ENCODE measurements around the gene ASTL. TPM values are rescaled to one million over a fixed set of nuclear protein-coding genes. Genes with fewer than 3 reads are reported as not detected.

Gene ASTL
- total and polyA plus RNA-seq, 4 donors: not detected

- TF ChIP-seq FOXA2 (IDR thresholded peaks at IDR 0.05): no peak
- no peak for TF ChIP-seq ATF3 (IDR thresholded peaks at IDR 0.05)
Measured at GRCh38 chr2:96114903-96115581, 23.3 kb downstream of the ASTL start (continued).

GRCh38 chr2:96114546-96114902 is 23.8 kb downstream of the ASTL start:
- H3K36me3 ChIP-seq (ENCODE audit: control insufficient read depth in 4 of 4, insufficient read depth in 3 of 4, low read depth in 1 of 4, low read length in 3 of 4): no peaks in the 10 kb centered on the region
- no peak overlapping the region for H3K9ac ChIP-seq (ENCODE audit: low read depth in 1 of 2, low read length in 2 of 2)
- H3K4me3 ChIP-seq (ENCODE audit: low read depth in 1 of 3, low read length in 3 of 3): peak overlapping the region in 1 of 3 donors; percentile 18
- H3K4me1 ChIP-seq (ENCODE audit: control insufficient read depth in 4 of 4, insufficient read depth in 4 of 4, low read length in 3 of 4): peaks cover 0 to 6% (median 3%) of the 10 kb centered on the region in 4 donors
- 89% methylated on average over 13 of the region's 13 CpGs for WGBS
- H3K9me3 ChIP-seq (ENCODE audit: control insufficient read depth in 4 of 4, low read length in 3 of 4): no peaks in the 10 kb centered on the region
- TF ChIP-seq TAF1 (conservative IDR thresholded peaks at IDR 0.05): no peak
- TF ChIP-seq RAD21 (IDR thresholded peaks at IDR 0.05): no peak
- TF ChIP-seq MAX (IDR thresholded peaks at IDR 0.05): no peak
- no peak for TF ChIP-seq FOXA2 (IDR thresholded peaks at IDR 0.05)
- TF ChIP-seq YY1 (IDR thresholded peaks at IDR 0.05): no peak
- no peak for TF ChIP-seq HNF4G (IDR thresholded peaks at IDR 0.05)
- no peak for TF ChIP-seq RXRA (IDR thresholded peaks at IDR 0.05)
- TF ChIP-seq HNF4A (conservative IDR thresholded peaks at IDR 0.05): no peak
- no peak for TF ChIP-seq NR2F2 (IDR thresholded peaks at IDR 0.05)
- no peak for TF ChIP-seq GABPA (IDR thresholded peaks at IDR 0.05 in 1 of 2, conservative IDR thresholded peaks at IDR 0.05 in 1 of 2)
- no peak for TF ChIP-seq FOXA1 (IDR thresholded peaks at IDR 0.05)
- no peak for TF ChIP-seq ZBTB33 (IDR thresholded peaks at IDR 0.05)
- no peak for TF ChIP-seq EGR1 (IDR thresholded peaks at IDR 0.05; ENCODE audit: low read depth in 2 of 2)
- no peak for TF ChIP-seq JUND (IDR thresholded peaks at IDR 0.05)
- TF ChIP-seq ATF3 (IDR thresholded peaks at IDR 0.05): no peak
- TF ChIP-seq REST (IDR thresholded peaks at IDR 0.05): no peak
- TF ChIP-seq CTCF (IDR thresholded peaks at IDR 0.05; ENCODE audit: low read depth, low read length, missing input control): no peak
- TF ChIP-seq SP1 (IDR thresholded peaks at IDR 0.05): no peak
- DNase-seq (ENCODE audit: low spot score): no peak
- peak overlapping the region in 1 of 2 donors; percentile 46 for H3K27ac ChIP-seq (ENCODE audit: low read depth in 1 of 2, low read length in 2 of 2)
- H3K27me3 ChIP-seq (ENCODE audit: control insufficient read depth in 4 of 4, insufficient read depth in 4 of 4, low read length in 3 of 4): peaks cover 0 to 3% (median 0%) of the 10 kb centered on the region in 4 donors

Data from liver (tissue), 9 donors.